ENCODE results near the gene SHLD2.
"Not testable (repeated sequence)": the region's sequence is repeated elsewhere in the genome, so short reads cannot be mapped to it uniquely, and the experiment has no call there.

Gene SHLD2

GRCh38 chr10:87213150-87213765, 118.3 kb downstream of the SHLD2 start:
- DNase-seq (ENCODE audit: low read depth in 2 of 2): not testable (repeated sequence)

GRCh38 chr10:87213806-87214205, 118.8 kb downstream of the SHLD2 start:
- DNase-seq (ENCODE audit: low read depth in 2 of 2): not testable (repeated sequence)

GRCh38 chr10:87216120-87216519, 121.1 kb downstream of the SHLD2 start:
- not testable (repeated sequence) for DNase-seq (ENCODE audit: low read depth in 2 of 2)

GRCh38 chr10:87219370-87219769, 124.4 kb downstream of the SHLD2 start:
- not testable (repeated sequence) for DNase-seq (ENCODE audit: low read depth in 2 of 2)

GRCh38 chr10:87222789-87223188, 127.8 kb downstream of the SHLD2 start:
- DNase-seq (ENCODE audit: low read depth in 2 of 2): not testable (repeated sequence)

GRCh38 chr10:87225148-87225547, 130.1 kb downstream of the SHLD2 start, which contains the start of gene NUTM2A:
Gene NUTM2A (plus strand): TSS chr10:87225448. CDS start chr10:87225831, 383 bp downstream.
- DNase-seq (ENCODE audit: low read depth in 2 of 2): not testable (repeated sequence)

GRCh38 chr10:87228247-87228646, 133.2 kb downstream of the SHLD2 start:
- DNase-seq (ENCODE audit: low read depth in 2 of 2): not testable (repeated sequence)

- DNase-seq (ENCODE audit: low read depth in 2 of 2): not testable (repeated sequence)
Observed at GRCh38 chr10:87229211-87229610, 134.2 kb downstream of the SHLD2 start.

- DNase-seq (ENCODE audit: low read depth in 2 of 2): not testable (repeated sequence)
Observed at GRCh38 chr10:87234854-87235253, 139.8 kb downstream of the SHLD2 start.

- not testable (repeated sequence) for DNase-seq (ENCODE audit: low read depth in 2 of 2)
Observed at GRCh38 chr10:87237244-87237643, 142.2 kb downstream of the SHLD2 start.

- DNase-seq (ENCODE audit: low read depth in 2 of 2): not testable (repeated sequence)
Observed at GRCh38 chr10:87239346-87239808, 144.4 kb downstream of the SHLD2 start.
